HepG2 (cell line): ENCODE data around the gene GORASP2. TPM values are rescaled to one million over a fixed set of nuclear protein-coding genes. Genes with fewer than 3 reads are reported as not detected.
A peak's percentile ranks its signal among the peaks of the same experiment; 100 is the strongest.

ENCODE experiments used
- CREB1 ChIP-seq, 2 experiments: fragments of 450-650 bp in 1 of 2; IDR thresholded peaks; 2 replicates each; pipeline ENCODE4 v1.6.1; 2016 to 2017; ENCODE audit warnings: control low read depth in 1 of 2, mild to moderate bottlenecking in 1 of 2, missing compliant biosample characterization in 1 of 2, missing genetic modification characterization in 1 of 2
- FOXC1 ChIP-seq: sonication (generic); formaldehyde crosslinking; IDR thresholded peaks from 2 replicates; pipeline ENCODE4 v1.8.0; 2022; ENCODE audit warnings: mild to moderate bottlenecking, missing genetic modification reagents, borderline replicate concordance
- HIVEP1 ChIP-seq: sonication (generic); formaldehyde crosslinking; IDR thresholded peaks from 2 replicates; pipeline ENCODE4 v1.4.0; 2020; ENCODE audit warnings: mild to moderate bottlenecking, missing genetic modification reagents
- HNF4A ChIP-seq: sonication (generic); formaldehyde crosslinking; IDR thresholded peaks from 2 replicates; pipeline ENCODE4 v1.4.0; 2020; ENCODE audit warnings: missing genetic modification reagents
- NCOR1 ChIP-seq: fragments of 200-600 bp; sonication (generic); IDR thresholded peaks from 2 replicates; pipeline ENCODE4 v1.7.0; 2017; ENCODE audit warnings: antibody characterized with exemption, low read length, borderline replicate concordance
- NR2F6 ChIP-seq, 2 experiments: IDR thresholded peaks; 2 replicates each; pipeline ENCODE4 v1.6.1; 2016; ENCODE audit warnings: antibody characterized with exemption in 1 of 2, mild to moderate bottlenecking in 1 of 2
- PHF5A ChIP-seq: IDR thresholded peaks from one replicate; pipeline ENCODE4 v1.6.1; 2018; ENCODE audit warnings: low read depth, missing genetic modification reagents; ENCODE audit not compliant: unreplicated experiment
- POLR2A ChIP-seq, 2 experiments: IDR thresholded peaks; 2 replicates each; pipeline ENCODE4 v1.6.1; 2011; ENCODE audit warnings: low read depth in 2 of 2, low read length in 2 of 2, mild to moderate bottlenecking in 1 of 2, moderate library complexity in 1 of 2; ENCODE audit not compliant: insufficient read depth in 1 of 2
- PPARG ChIP-seq: conservative IDR thresholded peaks from 2 replicates; pipeline ENCODE4 v1.6.1; 2016; ENCODE audit warnings: missing biosample characterization, missing genetic modification reagents
- REPIN1 ChIP-seq: sonication (generic); formaldehyde crosslinking; IDR thresholded peaks from 2 replicates; pipeline ENCODE4 v1.8.0; 2022; ENCODE audit warnings: missing genetic modification reagents, low read depth, mild to moderate bottlenecking, borderline replicate concordance
- SP2 ChIP-seq: sonication (generic); formaldehyde crosslinking; IDR thresholded peaks from 2 replicates; pipeline ENCODE4 v1.5.1; 2020; ENCODE audit warnings: mild to moderate bottlenecking, missing genetic modification reagents
- TGIF2 ChIP-seq: IDR thresholded peaks from 2 replicates; pipeline ENCODE4 v1.6.1; 2016; ENCODE audit warnings: control low read depth, missing compliant biosample characterization
- ZFP36 ChIP-seq: fragments of 150-350 bp; IDR thresholded peaks from 2 replicates; pipeline ENCODE4 v1.6.1; 2018; ENCODE audit warnings: borderline replicate concordance, low read length, low read depth; ENCODE audit not compliant: partially characterized antibody
- ZNF468 ChIP-seq: sonication (generic); formaldehyde crosslinking; IDR thresholded peaks from 2 replicates; pipeline ENCODE4 v1.8.0; 2022; ENCODE audit warnings: mild to moderate bottlenecking, moderate library complexity, missing genetic modification reagents
- ZNF749 ChIP-seq: sonication (generic); formaldehyde crosslinking; IDR thresholded peaks from 2 replicates; pipeline ENCODE4 v1.8.0; 2022; ENCODE audit warnings: mild to moderate bottlenecking, missing genetic modification reagents, moderate library complexity, borderline replicate concordance
- polyA plus RNA-seq, 8 experiments: library from polyadenylated mRNA; depleted of rRNA in 3 of 8; stranded (reverse) in 7 of 8; unstranded in 1 of 8; fragments of >200 nt; fragmentation: Illumina TruSeq in 4 of 8; extraction: Trizol in 4 of 8; gene quantifications; 2 replicates each; pipeline versions ENCODE4 v1.2.1 to v1.2.3, GENCODE V29; 2011 to 2016; ENCODE audit warnings: low read depth in 4 of 8, missing spikeins in 1 of 8, mixed read lengths in 1 of 8; ENCODE audit not compliant: insufficient read depth in 1 of 8
- total RNA-seq, 5 experiments: library from RNA; depleted of rRNA; stranded (reverse); fragments of >200 nt; fragmentation: Illumina TruSeq; extraction: Trizol; gene quantifications; 2 replicates each; pipeline ENCODE4 v1.2.3, GENCODE V29; 2016; ENCODE audit warnings: low read depth in 1 of 5
- TF ChIP-seq, protein P1 (sequence below): sonication (generic); formaldehyde crosslinking; IDR thresholded peaks from 2 replicates; pipeline ENCODE4 v1.8.0; 2022; ENCODE audit warnings: mild to moderate bottlenecking, missing genetic modification reagents, moderate library complexity
- TF ChIP-seq, protein P2 (sequence below): IDR thresholded peaks from 2 replicates; pipeline ENCODE4 v1.6.1; 2016
- TF ChIP-seq, protein P3 (sequence below): sonication (generic); formaldehyde crosslinking; IDR thresholded peaks from 2 replicates; pipeline ENCODE4 v1.5.0; 2020; ENCODE audit warnings: mild to moderate bottlenecking, missing genetic modification reagents
- TF ChIP-seq, protein P4 (sequence below): sonication (generic); formaldehyde crosslinking; IDR thresholded peaks from 2 replicates; pipeline ENCODE4 v1.5.0; 2020; ENCODE audit warnings: mild to moderate bottlenecking, missing genetic modification reagents, borderline replicate concordance
- TF ChIP-seq, protein P5 (sequence below): sonication (generic); formaldehyde crosslinking; IDR thresholded peaks from 2 replicates; pipeline ENCODE4 v1.4.0; 2020; ENCODE audit warnings: missing genetic modification reagents

GORASP2 gene
- total and polyA plus RNA-seq, 2 of the 13 experiments (the other 11 are each of a cell fraction or from before 2014, with no cell fraction given): 103 to 239 TPM

DNA sequence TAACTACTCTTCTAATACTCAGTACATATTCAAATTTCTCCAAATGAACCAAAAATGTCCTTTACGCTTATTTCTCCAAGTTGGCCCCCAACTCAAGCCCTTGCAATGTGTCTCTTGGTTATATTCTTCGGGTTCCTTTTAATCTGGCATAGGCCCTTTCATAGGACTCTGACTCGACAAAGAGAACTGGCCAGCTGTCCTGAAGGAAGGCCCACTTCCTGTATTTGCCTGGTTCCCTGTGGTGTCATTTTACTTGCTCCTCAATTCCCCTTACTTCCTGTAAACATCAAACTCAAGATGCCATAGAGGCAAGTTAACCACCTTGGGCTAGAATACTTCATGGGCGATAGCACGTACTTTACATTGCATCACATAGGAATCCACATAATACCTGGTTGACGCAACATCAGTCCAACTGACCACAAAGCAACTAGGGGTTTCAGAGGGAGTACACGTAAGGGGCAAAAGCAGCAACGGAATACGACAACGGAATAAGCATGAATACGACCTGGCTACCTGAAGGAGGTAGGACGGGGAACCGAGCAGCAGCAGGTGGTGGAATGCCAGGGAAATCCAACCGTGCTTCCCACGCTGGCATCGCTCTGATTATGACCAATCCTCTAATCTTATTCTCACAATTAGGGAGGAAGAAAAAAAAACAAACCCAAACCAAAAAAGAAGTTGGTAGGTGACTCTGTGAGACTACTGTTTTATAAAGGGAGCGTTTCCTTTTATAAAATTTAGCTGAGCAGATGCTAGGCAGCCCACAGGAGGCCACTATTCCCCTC lies 823 bp upstream of the GORASP2 start (continued):
- TF ChIP-seq CREB1 (IDR thresholded peaks at IDR 0.05) (peak; percentile 62), CREB1 (CRISPR knock-in tag; IDR thresholded peaks at IDR 0.05) (peak; percentile 61; the same call in 1 of the 2 replicates), ZFP36 (no peak), ZNF749 (CRISPR knock-in tag) (0 out of 2 replicates have a peak, but pooled peaks have one; percentile 7), FOXC1 (CRISPR knock-in tag) (no peak), POLR2A (IDR thresholded peaks at IDR 0.05; ENCODE audit: insufficient read depth in 1 of 2, low read depth in 2 of 2, low read length in 2 of 2) (peak; percentile 66 to 94; a peak in 3 of 4 replicates), HIVEP1 (0 out of 2 replicates have a peak, but pooled peaks have one; percentile 6), REPIN1 (no peak; the same call in 1 of the 2 replicates), NCOR1 (peak; percentile 54; the same call in 1 of the 2 replicates), SP2 (CRISPR knock-in tag) (no peak), TGIF2 (CRISPR knock-in tag) (peak; percentile 54; the same call in 1 of the 2 replicates), PPARG (CRISPR knock-in tag) (no peak), NR2F6 (IDR thresholded peaks at IDR 0.05) (peak; percentile 35; the same call in 1 of the 2 replicates), NR2F6 (CRISPR knock-in tag; IDR thresholded peaks at IDR 0.05) (no peak), HNF4A (CRISPR knock-in tag) (0 out of 2 replicates have a peak, but pooled peaks have one; percentile 12), PHF5A (no peak), ZNF468 (no peak)
- TF ChIP-seq, protein P1, sequence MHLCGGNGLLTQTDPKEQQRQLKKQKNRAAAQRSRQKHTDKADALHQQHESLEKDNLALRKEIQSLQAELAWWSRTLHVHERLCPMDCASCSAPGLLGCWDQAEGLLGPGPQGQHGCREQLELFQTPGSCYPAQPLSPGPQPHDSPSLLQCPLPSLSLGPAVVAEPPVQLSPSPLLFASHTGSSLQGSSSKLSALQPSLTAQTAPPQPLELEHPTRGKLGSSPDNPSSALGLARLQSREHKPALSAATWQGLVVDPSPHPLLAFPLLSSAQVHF (CRISPR knock-in tag): no peak
- TF ChIP-seq, protein P2, sequence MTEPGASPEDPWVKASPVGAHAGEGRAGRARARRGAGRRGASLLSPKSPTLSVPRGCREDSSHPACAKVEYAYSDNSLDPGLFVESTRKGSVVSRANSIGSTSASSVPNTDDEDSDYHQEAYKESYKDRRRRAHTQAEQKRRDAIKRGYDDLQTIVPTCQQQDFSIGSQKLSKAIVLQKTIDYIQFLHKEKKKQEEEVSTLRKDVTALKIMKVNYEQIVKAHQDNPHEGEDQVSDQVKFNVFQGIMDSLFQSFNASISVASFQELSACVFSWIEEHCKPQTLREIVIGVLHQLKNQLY (CRISPR knock-in tag): peak; percentile 51; the same call in 1 of the 2 replicates
- TF ChIP-seq, protein P3, sequence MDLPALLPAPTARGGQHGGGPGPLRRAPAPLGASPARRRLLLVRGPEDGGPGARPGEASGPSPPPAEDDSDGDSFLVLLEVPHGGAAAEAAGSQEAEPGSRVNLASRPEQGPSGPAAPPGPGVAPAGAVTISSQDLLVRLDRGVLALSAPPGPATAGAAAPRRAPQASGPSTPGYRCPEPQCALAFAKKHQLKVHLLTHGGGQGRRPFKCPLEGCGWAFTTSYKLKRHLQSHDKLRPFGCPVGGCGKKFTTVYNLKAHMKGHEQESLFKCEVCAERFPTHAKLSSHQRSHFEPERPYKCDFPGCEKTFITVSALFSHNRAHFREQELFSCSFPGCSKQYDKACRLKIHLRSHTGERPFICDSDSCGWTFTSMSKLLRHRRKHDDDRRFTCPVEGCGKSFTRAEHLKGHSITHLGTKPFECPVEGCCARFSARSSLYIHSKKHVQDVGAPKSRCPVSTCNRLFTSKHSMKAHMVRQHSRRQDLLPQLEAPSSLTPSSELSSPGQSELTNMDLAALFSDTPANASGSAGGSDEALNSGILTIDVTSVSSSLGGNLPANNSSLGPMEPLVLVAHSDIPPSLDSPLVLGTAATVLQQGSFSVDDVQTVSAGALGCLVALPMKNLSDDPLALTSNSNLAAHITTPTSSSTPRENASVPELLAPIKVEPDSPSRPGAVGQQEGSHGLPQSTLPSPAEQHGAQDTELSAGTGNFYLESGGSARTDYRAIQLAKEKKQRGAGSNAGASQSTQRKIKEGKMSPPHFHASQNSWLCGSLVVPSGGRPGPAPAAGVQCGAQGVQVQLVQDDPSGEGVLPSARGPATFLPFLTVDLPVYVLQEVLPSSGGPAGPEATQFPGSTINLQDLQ (CRISPR knock-in tag): no peak
- TF ChIP-seq, protein P4, sequence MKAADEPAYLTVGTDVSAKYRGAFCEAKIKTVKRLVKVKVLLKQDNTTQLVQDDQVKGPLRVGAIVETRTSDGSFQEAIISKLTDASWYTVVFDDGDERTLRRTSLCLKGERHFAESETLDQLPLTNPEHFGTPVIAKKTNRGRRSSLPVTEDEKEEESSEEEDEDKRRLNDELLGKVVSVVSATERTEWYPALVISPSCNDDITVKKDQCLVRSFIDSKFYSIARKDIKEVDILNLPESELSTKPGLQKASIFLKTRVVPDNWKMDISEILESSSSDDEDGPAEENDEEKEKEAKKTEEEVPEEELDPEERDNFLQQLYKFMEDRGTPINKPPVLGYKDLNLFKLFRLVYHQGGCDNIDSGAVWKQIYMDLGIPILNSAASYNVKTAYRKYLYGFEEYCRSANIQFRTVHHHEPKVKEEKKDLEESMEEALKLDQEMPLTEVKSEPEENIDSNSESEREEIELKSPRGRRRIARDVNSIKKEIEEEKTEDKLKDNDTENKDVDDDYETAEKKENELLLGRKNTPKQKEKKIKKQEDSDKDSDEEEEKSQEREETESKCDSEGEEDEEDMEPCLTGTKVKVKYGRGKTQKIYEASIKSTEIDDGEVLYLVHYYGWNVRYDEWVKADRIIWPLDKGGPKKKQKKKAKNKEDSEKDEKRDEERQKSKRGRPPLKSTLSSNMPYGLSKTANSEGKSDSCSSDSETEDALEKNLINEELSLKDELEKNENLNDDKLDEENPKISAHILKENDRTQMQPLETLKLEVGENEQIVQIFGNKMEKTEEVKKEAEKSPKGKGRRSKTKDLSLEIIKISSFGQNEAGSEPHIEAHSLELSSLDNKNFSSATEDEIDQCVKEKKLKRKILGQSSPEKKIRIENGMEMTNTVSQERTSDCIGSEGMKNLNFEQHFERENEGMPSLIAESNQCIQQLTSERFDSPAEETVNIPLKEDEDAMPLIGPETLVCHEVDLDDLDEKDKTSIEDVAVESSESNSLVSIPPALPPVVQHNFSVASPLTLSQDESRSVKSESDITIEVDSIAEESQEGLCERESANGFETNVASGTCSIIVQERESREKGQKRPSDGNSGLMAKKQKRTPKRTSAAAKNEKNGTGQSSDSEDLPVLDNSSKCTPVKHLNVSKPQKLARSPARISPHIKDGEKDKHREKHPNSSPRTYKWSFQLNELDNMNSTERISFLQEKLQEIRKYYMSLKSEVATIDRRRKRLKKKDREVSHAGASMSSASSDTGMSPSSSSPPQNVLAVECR: no peak
- TF ChIP-seq, protein P5, sequence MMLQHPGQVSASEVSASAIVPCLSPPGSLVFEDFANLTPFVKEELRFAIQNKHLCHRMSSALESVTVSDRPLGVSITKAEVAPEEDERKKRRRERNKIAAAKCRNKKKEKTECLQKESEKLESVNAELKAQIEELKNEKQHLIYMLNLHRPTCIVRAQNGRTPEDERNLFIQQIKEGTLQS (CRISPR knock-in tag): peak; percentile 84
